GM12878 (cell line): Measurements from ENCODE around the gene MUC5AC. TPM values are rescaled to one million over a fixed set of nuclear protein-coding genes. Genes with fewer than 3 reads are reported as not detected.

ENCODE experiments used
- ATAC-seq: fragments of 200-7000 bp; cut with Tn5 transposase; 3 replicates; pipeline ENCODE4 v1.9.1; 2020; ENCODE audit warnings: mild to moderate bottlenecking, moderate library complexity
- BruUV-seq: library from RNA; stranded (reverse); fragments of 400-500 nt; replicated peaks from 2 replicates; lab custom pipeline; 2021; lab: Mats Ljungman, UMichigan
- CTCF ChIA-PET: fragments of 300-600 bp; sonication (Branson Sonifier 250); formaldehyde crosslinking; extraction: SDS; loops from one replicate; lab custom pipeline; 2021; ENCODE audit warnings: inconsistent platforms; lab: Yijun Ruan, JAX
- POLR2A ChIA-PET: fragments of 350-600 bp; formaldehyde crosslinking; extraction: SDS; loops from one replicate; lab custom pipeline; 2021; ENCODE audit warnings: inconsistent platforms; lab: Charles Lee
- RAD21 ChIA-PET: fragments of 300-600 bp; sonication (Branson Sonifier 250); formaldehyde crosslinking; loops from one replicate; lab custom pipeline; 2023; ENCODE audit warnings: antibody characterized with exemption; ENCODE audit not compliant: unreplicated experiment; lab: Charles Lee
- SMC1A ChIA-PET: fragments of 300-600 bp; sonication (Branson Sonifier 250); formaldehyde crosslinking; loops from one replicate; lab custom pipeline; 2023; ENCODE audit not compliant: unreplicated experiment, uncharacterized antibody; lab: Charles Lee
- DNase-seq: peaks from one replicate; pipeline ENCODE4 v3.0.0-alpha.2; 2011; ENCODE audit warnings: low read depth, low spot score
- FAIRE-seq: peaks from 3 replicates; lab custom pipeline; 2011; peaks lifted over from hg19 to GRCh38; lab: Jason Lieb, UNC
- H2AFZ ChIP-seq: 2 replicates; pipeline ENCODE4 v1.6.0; 2011; ENCODE audit warnings: low read depth, low read length, control low read depth; ENCODE audit not compliant: control insufficient read depth
- H3K27ac ChIP-seq: 2 replicates; pipeline ENCODE4 v1.5.1; 2011; ENCODE audit warnings: control low read depth; ENCODE audit not compliant: control insufficient read depth, insufficient read depth
- H3K27me3 ChIP-seq, 2 experiments: replicated peaks in 1 of 2; 2 replicates each; pipeline versions ENCODE4 v1.6.0 to v1.6.1; 2011; ENCODE audit warnings: low read length in 1 of 2; ENCODE audit not compliant: control insufficient read depth in 2 of 2, insufficient read depth in 2 of 2
- H3K36me3 ChIP-seq, 2 experiments: 2 replicates each; pipeline ENCODE4 v1.5.1; 2011; ENCODE audit warnings: low read length in 1 of 2; ENCODE audit not compliant: control insufficient read depth in 2 of 2, insufficient read depth in 2 of 2
- H3K4me1 ChIP-seq: 2 replicates; pipeline ENCODE4 v1.6.1; 2011; ENCODE audit warnings: mild to moderate bottlenecking, low read length, moderate library complexity, mixed read lengths; ENCODE audit not compliant: control insufficient read depth, insufficient read depth
- H3K4me2 ChIP-seq: 2 replicates; pipeline ENCODE4 v1.6.0; 2011; ENCODE audit warnings: control low read depth; ENCODE audit not compliant: control insufficient read depth, insufficient read depth
- H3K4me3 ChIP-seq: fragments of 200-600 bp; sonication (generic); 2 replicates; pipeline ENCODE4 v1.5.1; 2016
- H3K79me2 ChIP-seq: 2 replicates; pipeline ENCODE4 v1.6.0; 2011; ENCODE audit warnings: low read length; ENCODE audit not compliant: control insufficient read depth, insufficient read depth
- H3K9ac ChIP-seq: 2 replicates; pipeline ENCODE4 v1.8.0; 2011; ENCODE audit warnings: low read length, control low read depth, mixed read lengths; ENCODE audit not compliant: control insufficient read depth, insufficient read depth
- H3K9me3 ChIP-seq: replicated peaks from 3 replicates; pipeline ENCODE4 v1.5.1; 2011; ENCODE audit warnings: mild to moderate bottlenecking, low read length; ENCODE audit not compliant: control insufficient read depth, insufficient read depth
- H4K20me1 ChIP-seq: 2 replicates; pipeline ENCODE4 v1.6.0; 2011; ENCODE audit not compliant: control insufficient read depth, insufficient read depth
- ESRRA ChIP-seq: IDR thresholded peaks from 2 replicates; pipeline ENCODE4 v1.6.1; 2012; ENCODE audit warnings: mild to moderate bottlenecking, low read length, improper control_type of control experiment
- IKZF1 ChIP-seq: fragments of 450-650 bp; conservative IDR thresholded peaks from 2 replicates; pipeline ENCODE4 v1.6.1; 2017; ENCODE audit warnings: antibody characterized with exemption, mild to moderate bottlenecking
- IRF5 ChIP-seq: fragments of 450-650 bp; IDR thresholded peaks from 2 replicates; pipeline ENCODE4 v1.6.1; 2017; ENCODE audit warnings: borderline replicate concordance
- PAX5 ChIP-seq: IDR thresholded peaks from 2 replicates; pipeline ENCODE4 v1.6.1; 2011; ENCODE audit warnings: low read depth, low read length, borderline replicate concordance
- POU2F2 ChIP-seq: IDR thresholded peaks from 3 replicates; pipeline ENCODE4 v1.6.1; 2011; ENCODE audit warnings: low read depth, mild to moderate bottlenecking, low read length, borderline replicate concordance
- SMAD5 ChIP-seq: IDR thresholded peaks from 2 replicates; pipeline ENCODE4 v1.6.1; 2016; ENCODE audit warnings: antibody characterized with exemption, low read depth
- ZNF622 ChIP-seq: fragments of 450-650 bp; IDR thresholded peaks from 2 replicates; pipeline ENCODE4 v1.6.1; 2017; ENCODE audit warnings: mild to moderate bottlenecking, inconsistent platforms
- WGBS: methylation state at CpG from one replicate; pipeline ENCODE4 v1.1.6; 2016; ENCODE audit warnings: low lambda C conversion rate; ENCODE audit not compliant: insufficient replicate concordance, insufficient coverage; ENCODE audit errors: missing lambda C conversion rate; 5-methylcytosine and 5-hydroxymethylcytosine counted together
- in situ Hi-C: fragments of 300-500 bp; cut with MboI; formaldehyde crosslinking; loops from 9 replicates; pipeline ENCODE4 v1.14.3; 2018; ENCODE audit warnings: mixed read lengths
- intact Hi-C: fragments of 100-400 bp; cut with micrococcal nuclease; formaldehyde crosslinking; loops from one replicate; pipeline ENCODE4 v1.14.2; 2022; ENCODE audit not compliant: unreplicated experiment
- polyA plus RNA-seq, 11 experiments: library from polyadenylated mRNA; depleted of rRNA in 4 of 11; unstranded in 6 of 11; stranded (reverse) in 5 of 11; fragments of >200 nt; fragmentation: Nextera tagmentation in 4 of 11; fragmentation: Illumina TruSeq in 1 of 11; extraction: Ambion mirVana in 4 of 11; extraction: Trizol in 1 of 11; gene quantifications; 1 replicate in 1 of 11; 2 replicates in 10 of 11; pipeline versions ENCODE4 v1.2.1 to v1.2.3, GENCODE V29; 2011 to 2016; ENCODE audit warnings: inconsistent platforms in 2 of 11, missing spikeins in 2 of 11, low read depth in 1 of 11
- total RNA-seq, 4 experiments: library from RNA; depleted of rRNA in 3 of 4; stranded (reverse); fragments of >200 nt in 3 of 4; fragmentation: Illumina TruSeq in 1 of 4; extraction: Trizol in 1 of 4; gene quantifications; 2 replicates each; pipeline versions ENCODE4 v1.2.1 to v1.2.3, GENCODE V29; 2013 to 2021
- TF ChIP-seq, protein P1 (sequence below): IDR thresholded peaks from 2 replicates; pipeline ENCODE4 v1.6.1; 2012; ENCODE audit warnings: improper control_type of control experiment, low read depth, low read length; ENCODE audit not compliant: insufficient replicate concordance
- TF ChIP-seq, protein P2 (sequence below): IDR thresholded peaks from 2 replicates; pipeline ENCODE4 v1.6.1; 2011; ENCODE audit warnings: low read depth, low read length, improper control_type of control experiment, borderline replicate concordance

MUC5AC gene
- total and polyA plus RNA-seq, 10 of the 15 experiments (the other 5 are each of a cell fraction or from before 2014, with no cell fraction given): under 0.01 to 0.01 TPM; not detected in 8

- TF ChIP-seq, protein P1, sequence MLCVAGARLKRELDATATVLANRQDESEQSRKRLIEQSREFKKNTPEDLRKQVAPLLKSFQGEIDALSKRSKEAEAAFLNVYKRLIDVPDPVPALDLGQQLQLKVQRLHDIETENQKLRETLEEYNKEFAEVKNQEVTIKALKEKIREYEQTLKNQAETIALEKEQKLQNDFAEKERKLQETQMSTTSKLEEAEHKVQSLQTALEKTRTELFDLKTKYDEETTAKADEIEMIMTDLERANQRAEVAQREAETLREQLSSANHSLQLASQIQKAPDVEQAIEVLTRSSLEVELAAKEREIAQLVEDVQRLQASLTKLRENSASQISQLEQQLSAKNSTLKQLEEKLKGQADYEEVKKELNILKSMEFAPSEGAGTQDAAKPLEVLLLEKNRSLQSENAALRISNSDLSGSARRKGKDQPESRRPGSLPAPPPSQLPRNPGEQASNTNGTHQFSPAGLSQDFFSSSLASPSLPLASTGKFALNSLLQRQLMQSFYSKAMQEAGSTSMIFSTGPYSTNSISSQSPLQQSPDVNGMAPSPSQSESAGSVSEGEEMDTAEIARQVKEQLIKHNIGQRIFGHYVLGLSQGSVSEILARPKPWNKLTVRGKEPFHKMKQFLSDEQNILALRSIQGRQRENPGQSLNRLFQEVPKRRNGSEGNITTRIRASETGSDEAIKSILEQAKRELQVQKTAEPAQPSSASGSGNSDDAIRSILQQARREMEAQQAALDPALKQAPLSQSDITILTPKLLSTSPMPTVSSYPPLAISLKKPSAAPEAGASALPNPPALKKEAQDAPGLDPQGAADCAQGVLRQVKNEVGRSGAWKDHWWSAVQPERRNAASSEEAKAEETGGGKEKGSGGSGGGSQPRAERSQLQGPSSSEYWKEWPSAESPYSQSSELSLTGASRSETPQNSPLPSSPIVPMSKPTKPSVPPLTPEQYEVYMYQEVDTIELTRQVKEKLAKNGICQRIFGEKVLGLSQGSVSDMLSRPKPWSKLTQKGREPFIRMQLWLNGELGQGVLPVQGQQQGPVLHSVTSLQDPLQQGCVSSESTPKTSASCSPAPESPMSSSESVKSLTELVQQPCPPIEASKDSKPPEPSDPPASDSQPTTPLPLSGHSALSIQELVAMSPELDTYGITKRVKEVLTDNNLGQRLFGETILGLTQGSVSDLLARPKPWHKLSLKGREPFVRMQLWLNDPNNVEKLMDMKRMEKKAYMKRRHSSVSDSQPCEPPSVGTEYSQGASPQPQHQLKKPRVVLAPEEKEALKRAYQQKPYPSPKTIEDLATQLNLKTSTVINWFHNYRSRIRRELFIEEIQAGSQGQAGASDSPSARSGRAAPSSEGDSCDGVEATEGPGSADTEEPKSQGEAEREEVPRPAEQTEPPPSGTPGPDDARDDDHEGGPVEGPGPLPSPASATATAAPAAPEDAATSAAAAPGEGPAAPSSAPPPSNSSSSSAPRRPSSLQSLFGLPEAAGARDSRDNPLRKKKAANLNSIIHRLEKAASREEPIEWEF: no peak
- TF ChIP-seq ZNF622: no peak
- TF ChIP-seq, all 136 proteins: peak for 0
Observed at GRCh38 chr11:1195682-1196515, 38.1 kb downstream of the MUC5AC start (continued).

DNA sequence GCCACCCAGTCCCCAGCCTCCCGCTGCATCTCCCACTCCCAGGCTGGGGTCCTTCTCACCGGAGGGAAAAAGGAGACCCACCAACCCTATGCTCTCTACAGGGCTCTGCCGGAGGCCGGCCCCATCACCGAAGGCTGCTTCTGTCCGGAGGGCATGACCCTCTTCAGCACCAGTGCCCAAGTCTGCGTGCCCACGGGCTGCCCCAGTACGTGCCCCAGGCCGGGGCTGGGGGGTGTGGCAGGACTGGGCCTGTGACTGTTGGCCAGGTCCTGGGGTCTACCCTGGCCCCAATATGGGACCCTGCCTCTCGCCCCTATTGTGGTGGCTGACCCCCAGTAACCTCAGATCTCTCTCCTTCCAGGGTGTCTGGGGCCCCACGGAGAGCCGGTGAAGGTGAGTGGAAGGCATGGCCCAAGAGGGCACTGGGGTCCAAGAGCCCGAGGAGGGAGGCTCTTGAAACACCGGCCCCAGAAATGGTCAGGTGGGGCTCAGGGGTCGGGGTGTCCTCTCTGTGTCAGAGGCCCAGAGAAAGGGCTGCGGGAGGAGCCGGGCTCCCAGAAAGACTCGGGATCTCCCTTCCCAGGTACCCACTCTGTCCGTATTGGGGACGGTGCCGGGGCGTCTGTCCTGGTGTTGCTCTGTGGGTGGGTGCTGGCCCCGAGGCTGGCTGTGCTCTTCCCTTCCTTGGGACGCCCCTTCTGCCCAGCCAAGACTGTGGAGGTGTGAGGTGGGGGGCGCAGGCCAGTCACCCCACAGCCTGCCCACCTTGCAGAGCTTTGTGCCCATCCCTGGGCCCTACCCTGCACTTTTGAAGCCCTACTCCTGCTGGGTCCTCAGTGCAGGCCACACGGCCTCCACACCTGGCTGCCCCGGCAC lies 39.0 kb downstream of the MUC5AC start:
- in situ Hi-C loops: no loop called here
- no peaks in the 10 kb centered on the region for H4K20me1 ChIP-seq
- DNase-seq: no peak
- no peak overlapping the region for H3K4me2 ChIP-seq
- no peaks in the 10 kb centered on the region for H3K79me2 ChIP-seq
- no peak overlapping the region for H3K27ac ChIP-seq
- 58% methylated on average over 28 of the region's 28 CpGs for WGBS
- BruUV-seq: no TSS peak
- intact Hi-C loops: no loop called here
- H3K27me3 ChIP-seq: no peaks in the 10 kb centered on the region
- RAD21 ChIA-PET: no interaction called here
- no peaks in the 10 kb centered on the region; the same call in 1 of the 3 replicates for H3K9me3 ChIP-seq
- H3K36me3 ChIP-seq: no peaks in the 10 kb centered on the region
- CTCF ChIA-PET: no interaction called here
- POLR2A ChIA-PET: no interaction called here
- no peak overlapping the region for H3K9ac ChIP-seq
- H3K4me1 ChIP-seq: no peaks in the 10 kb centered on the region
- SMC1A ChIA-PET: no interaction called here
- no peak overlapping the region for H3K4me3 ChIP-seq
- FAIRE-seq: no peak
- H2AFZ ChIP-seq: no peak overlapping the region
- no peak for ATAC-seq
- TF ChIP-seq POU2F2 (no peak), IRF5 (no peak), PAX5 (no peak), ESRRA (no peak), SMAD5 (no peak), IKZF1 (no peak)
- TF ChIP-seq, protein P2, sequence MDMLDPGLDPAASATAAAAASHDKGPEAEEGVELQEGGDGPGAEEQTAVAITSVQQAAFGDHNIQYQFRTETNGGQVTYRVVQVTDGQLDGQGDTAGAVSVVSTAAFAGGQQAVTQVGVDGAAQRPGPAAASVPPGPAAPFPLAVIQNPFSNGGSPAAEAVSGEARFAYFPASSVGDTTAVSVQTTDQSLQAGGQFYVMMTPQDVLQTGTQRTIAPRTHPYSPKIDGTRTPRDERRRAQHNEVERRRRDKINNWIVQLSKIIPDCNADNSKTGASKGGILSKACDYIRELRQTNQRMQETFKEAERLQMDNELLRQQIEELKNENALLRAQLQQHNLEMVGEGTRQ: no peak
